SH-SY5Y (cell line): ENCODE results near the gene CEBPE.

Experiments
- GATA2 ChIP-seq: IDR thresholded peaks from 2 replicates; pipeline ENCODE4 v1.6.1; 2011; ENCODE audit warnings: mild to moderate bottlenecking, low read depth, low read length
- GATA3 ChIP-seq: IDR thresholded peaks from 2 replicates; pipeline ENCODE4 v1.6.1; 2011; ENCODE audit warnings: low read depth, mild to moderate bottlenecking, low read length, moderate library complexity

GRCh38 chr14:23168246-23168645 is 49.2 kb upstream of the CEBPE start:
- no peak for TF ChIP-seq GATA2
- no peak for TF ChIP-seq GATA3
